Stimulated activated CD8-positive, alpha-beta memory T cell treated with anti-CD3 and anti-CD28 coated beads, Interleukin-15, amount 100 ng/mL, for 48 hours (primary cell): ENCODE data around the gene MYO10.
"Not testable (repeated sequence)": the region's sequence is repeated elsewhere in the genome, so short reads cannot be mapped to it uniquely, and the experiment has no call there.

Experiments
- DNase-seq, 2 donors: peaks; one replicate each; pipeline ENCODE4 v3.0.0-alpha.2; 2020; ENCODE audit warnings: low read depth in 2 of 2

Gene MYO10

DNA sequence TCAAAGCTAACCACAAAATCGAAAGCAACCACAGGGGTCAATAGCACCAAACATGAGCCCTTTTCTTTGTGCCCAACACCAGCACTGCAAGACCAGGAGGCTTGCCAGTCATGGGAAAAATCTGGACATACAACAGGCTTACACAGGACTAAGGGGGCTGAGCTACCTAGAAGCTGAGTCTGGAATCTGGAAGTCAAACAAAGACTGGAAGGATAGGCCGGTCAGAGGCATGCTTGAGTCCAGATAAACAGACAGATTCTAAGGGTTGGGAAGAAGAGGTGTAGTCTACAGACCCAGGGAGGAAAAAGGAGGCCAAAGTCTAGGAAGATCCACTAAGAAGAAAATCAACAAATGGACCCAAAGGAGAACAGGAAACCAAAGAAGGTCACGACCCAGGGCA, 73.3 kb downstream of the MYO10 start:
- no peak for DNase-seq

DNA sequence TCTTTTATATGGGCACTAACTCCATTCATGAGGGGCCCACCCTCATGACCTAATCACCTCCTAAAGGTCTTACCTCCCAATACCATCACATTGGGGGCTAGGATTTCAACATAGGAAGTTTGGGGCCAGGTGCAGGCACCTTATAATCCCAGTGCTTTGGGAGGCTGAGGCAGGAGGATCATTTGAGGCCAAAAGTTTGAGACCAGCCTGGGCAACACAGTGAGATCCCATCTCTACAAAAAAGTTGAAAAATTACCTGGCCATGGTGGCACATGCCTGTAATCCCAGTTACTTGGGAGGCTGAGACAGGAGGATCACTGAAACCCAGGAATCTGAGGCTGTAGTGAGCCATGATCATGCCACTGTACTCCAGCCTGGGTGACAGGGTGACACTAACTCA, 76.7 kb downstream of the MYO10 start:
- DNase-seq: no peak

DNA sequence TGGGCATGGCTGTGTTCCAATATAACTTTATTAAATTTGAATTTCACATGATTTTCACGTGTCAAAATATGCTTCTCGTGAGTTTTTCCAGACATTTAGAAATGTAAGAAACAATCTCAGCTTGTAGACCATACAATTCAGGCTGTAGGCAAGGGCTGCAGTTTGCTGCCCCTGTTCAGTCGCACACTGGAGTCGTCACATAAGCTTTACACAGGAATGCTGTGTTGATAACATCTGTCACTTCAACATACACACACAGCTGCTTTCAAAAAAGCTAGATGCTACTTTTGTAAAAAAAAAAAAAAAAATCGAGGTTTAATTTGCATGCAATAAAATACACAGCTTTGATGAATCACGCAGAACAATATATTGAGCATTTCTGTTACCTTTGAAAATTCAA, 77.9 kb downstream of the MYO10 start:
- no peak for DNase-seq

DNA sequence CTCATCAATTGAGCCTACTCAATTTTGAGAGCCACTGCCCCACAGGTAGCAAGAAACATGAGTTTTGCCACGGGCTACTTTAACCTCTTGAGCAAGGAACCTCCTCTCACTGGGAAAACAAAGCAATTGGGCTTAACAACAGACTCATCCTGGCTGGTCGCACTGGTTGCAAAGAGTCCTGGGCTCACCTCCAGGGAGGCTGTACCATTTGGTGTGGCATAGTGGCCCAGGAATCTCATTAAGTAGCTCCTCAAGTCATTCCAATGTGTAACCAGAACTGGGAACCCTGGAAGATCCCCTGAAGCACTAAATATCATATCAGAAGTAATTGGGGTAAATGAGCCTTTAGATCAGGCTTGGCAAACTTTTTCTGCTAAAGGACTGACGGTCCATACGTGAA, 78.5 kb downstream of the MYO10 start:
- no peak for DNase-seq

DNA sequence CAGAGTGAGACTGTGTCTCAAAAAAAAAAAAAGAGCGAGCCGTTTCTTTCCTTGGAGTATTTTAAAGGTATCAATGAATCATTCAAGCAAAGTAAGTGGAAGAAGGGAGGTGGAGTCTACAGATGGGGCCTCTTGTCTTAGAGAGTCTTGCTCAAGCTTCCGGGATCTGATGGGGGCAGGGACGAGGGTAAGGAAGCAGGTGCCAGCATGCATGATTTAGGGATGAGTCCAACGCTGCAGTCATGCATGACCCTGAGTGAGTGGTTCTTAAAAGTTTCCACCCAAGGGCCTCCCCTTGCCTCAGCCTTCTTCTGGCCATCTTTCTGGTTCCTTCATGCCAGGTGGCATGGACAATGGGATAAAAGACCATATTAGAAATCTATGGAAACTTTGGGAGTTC, 79.6 kb downstream of the MYO10 start:
- no peak for DNase-seq

DNA sequence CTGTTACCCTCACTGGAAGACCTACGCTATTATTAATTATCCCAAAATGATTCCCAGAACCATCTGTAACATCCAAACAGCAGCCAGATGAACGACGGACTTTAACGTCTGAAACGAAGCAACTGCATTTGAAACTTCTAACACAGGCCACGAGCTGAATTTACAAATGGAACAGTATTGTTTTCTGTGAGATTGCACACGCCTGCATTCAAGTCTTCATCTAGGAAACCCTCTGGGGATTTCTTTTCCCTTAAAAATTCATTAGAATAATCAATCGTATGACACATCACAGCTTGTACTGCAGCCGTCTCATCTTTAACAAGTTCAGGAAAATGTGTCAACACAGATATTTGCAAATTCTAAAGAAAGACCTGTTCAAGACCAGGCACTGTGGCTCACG, 80.2 kb downstream of the MYO10 start:
- no peak for DNase-seq

DNA sequence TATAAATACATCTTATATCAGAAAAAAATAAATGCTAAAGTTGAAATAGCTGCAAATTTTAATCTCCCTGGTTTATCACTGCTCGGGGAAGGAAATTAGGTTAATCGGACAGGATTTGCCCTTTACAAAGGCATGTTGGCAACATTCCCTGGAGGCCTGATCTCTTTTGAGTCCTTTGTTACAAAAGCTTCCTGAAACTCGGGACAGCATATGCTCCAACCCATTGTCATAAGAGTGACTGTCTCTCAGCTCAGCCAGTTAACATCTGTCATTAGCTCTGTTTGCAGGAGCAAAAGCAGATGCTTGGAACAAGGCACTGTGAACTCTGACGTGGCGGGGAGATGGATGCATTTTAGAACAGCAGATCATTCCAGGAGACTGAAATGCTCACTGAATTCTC, 80.6 kb downstream of the MYO10 start:
- DNase-seq: no peak

DNA sequence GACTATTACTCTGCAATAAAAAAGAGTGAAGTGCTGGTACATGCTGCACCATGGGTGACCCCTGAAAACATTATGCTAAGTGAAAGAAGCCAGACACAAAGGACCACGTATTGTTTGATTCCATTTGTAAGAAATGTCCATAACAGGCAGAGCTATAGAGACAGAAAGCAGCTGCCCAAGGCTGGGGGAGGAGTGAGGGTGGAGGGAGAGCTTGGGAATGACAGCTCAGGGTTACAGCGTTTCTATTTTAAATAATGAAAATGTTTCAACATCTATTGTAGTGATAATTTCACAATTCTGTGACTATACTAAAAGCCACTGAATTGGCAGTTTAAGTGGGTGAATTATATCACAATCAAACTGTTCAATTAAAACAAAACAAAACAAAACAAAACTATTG, 81.7 kb downstream of the MYO10 start:
- no peak for DNase-seq

DNA sequence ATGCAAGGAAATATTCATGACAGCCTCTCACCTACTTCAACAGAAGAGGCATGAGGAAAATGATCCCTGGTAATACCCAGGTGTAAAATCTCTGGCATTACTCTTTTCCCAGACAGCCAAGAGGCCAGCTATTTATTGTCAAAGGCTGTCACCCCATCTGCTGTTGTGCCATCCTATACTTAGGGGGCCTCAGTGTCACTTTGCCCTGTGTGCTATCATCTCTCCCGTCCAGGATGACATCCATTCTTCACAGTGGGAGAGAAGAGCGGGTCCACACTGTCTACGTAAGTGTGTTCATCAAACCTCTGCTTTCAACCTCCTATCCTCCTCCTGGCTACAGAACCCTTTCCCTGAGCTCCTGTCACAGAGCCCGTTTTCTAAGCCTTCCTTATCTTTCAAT, 82.6 kb downstream of the MYO10 start:
- DNase-seq: no peak

DNA sequence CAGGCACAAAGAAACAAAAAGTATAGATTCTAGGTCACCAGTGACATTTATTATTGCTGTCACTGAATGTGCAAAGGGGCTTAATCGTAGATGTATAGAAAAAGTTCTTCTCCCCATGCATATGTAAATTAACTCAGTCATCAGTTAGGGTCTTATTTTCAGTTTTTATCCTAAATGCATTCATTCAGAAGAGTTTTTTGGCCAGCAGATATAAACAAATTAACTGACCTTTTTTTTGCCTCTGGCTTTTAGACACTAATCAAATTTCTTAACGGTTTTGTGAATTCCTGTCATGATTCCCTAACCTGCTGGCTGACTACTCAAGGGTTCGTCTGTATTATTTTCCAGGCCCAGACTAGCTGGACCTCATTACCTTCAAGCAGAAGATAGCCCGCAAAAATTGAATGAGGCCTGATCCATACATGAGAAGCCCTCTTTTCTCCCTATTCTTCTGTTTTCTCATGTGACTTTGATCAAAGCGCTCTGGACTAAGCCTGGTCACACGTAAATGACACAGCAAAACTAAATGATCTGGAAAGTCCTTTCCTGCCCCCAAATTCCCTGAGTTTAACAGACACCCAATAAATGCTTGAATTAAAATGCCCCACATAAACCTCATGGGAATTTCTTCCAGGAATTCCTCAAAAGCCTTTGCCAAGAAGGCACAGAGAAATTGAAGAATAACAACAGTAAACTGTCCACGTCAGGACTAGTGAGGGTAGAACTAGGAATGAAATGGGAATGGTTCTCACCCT, 83.7 kb downstream of the MYO10 start:
- DNase-seq: no peak

DNA sequence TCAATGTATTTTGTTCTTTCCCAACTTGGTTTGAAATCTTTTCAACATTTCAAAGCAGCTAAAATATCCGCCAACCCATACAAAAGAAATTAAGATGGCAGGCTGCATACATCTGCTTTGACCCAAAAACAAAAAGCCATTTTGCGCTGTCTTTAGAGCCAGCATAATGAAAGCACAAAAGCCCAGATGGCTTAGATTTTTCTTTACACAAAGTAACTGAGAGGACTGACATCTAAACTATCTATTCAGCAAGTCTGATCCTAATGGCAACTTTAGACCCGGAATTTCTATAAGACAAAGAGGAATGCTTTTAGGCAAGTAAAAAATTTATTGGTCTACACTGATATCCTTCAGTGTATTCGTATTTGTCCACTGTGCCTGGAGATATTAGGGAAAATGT, 86.3 kb downstream of the MYO10 start:
- DNase-seq: no peak

DNA sequence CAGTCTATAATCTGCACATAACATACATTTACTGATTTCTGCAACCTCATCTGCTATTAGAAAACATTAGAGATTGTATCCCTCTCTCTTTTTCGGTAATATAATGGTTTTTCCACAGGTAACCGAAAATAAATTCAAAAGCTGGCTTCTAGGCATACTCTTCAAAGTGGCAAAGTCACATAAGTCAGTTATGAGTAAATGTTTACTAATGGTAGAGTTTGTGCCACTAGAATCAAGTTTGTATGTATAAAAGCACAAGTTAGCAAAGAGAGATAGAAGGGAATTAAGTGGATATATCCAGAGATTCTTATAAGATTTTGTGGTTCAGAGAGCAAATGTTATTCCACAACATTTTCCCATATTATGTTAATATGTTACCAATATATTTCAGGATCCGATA, 86.9 kb downstream of the MYO10 start:
- no peak for DNase-seq

DNA sequence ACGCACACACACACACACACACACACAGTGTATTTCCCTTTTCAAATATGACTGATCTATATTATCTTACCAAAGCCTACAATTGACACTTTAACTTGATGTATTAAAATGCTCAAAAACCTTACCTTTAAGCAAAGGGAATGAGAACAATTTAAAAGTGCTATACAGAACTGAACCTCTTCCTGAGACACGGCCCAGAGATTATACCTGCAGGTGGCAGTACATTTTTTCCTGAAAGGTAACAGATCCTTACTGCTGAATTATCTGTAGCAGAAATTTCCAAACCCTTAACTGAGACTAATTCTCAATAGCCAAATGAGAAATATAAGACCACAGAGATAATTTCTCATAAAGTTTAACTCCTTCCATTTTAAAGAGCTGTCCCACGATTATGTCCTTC, 91.1 kb downstream of the MYO10 start:
- DNase-seq: no peak

DNA sequence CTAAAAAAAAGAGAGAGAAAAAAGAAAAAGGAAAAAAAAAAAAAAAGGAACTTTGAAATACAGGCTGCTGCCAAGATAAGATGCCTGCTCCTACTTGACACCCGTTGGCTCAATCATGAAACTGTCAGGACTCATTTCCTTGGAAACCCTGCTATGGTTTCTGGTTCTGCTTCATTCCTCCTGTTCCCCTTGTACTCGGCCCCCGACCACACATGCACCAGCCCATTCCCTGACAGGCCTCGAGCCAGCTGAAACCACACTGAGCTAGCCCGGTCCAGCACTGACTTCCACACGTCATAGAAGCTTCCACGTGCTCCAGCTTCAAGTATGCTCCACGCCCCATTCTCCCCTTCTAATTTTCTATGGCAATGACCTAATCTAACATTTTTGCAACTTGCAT, 93.2 kb downstream of the MYO10 start:
- DNase-seq: no peak

DNA sequence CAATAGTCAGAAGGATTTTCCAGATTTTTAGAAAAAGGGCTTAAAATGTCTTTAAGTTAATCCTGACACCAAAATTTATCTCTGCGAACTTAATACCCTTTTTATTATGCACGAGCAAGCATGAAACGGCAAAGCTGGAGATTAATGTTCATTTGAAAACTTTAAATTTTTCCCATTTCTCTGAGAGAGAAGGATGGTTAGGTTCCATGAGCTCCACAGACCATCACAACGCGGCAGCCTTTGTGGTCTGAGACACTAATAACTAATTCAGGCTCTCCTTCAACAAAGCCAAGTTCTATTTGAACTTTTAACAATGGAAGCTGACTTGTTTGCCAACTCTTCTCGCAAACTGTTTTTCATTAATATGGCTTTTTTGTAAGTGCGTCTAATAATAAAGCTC, 94.7 kb downstream of the MYO10 start:
- DNase-seq: no peak

DNA sequence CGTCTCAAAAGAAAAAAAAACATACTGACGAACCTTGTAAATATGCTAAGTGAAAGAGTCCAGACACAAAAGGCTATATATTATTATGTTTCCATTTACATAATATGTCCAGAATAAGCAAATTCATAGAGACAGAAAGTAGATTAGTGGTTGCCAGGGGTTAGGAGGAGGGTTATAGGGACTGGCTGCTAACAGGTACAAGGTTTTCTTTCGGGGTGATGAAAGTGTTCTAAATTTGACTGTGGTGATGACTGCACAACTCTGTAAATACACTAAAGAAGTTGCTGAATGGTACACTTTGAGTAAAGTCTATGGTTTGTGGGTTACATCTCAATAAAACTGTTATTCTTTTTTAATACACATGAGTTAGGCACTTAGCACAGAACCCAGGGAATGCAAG, 98.8 kb downstream of the MYO10 start:
- no peak for DNase-seq

DNA sequence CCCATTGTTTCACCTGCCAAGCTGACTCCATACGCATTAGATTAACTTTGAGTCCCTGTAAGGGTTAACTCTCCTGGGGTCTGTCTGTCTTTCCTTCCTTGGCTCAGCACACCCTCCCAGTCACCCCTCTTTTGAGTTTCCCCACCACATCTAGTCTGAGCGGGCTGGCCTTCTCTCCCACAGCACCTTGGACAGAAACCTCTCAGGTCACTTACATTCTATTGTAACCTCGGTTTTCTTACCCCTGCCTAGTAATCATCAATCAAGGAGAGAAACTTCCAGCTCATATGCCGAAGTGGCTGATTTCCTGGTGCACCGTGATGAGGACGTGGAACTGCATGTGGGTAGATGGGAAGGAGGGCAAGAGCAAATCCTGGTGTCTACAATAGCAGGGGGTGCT, 102.1 kb downstream of the MYO10 start:
- DNase-seq: no peak

DNA sequence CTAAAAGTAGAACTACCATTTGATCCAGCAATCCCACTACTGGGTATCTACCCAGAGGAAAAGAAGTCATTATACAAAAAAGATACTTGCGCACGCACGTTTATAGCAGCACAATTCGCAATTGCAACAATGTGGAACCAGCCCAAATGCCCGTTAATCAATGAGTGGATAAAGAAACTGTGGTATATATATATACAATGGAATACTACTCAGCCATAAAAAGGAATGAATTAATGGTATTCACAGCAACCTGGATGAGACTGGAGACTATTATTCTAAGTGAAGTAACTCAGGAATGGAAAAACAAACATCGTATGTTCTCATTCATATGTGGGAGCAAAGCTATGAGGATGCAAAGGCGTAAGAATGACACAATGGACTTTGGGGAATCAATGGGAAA, 104.8 kb downstream of the MYO10 start:
- DNase-seq: not testable (repeated sequence)

DNA sequence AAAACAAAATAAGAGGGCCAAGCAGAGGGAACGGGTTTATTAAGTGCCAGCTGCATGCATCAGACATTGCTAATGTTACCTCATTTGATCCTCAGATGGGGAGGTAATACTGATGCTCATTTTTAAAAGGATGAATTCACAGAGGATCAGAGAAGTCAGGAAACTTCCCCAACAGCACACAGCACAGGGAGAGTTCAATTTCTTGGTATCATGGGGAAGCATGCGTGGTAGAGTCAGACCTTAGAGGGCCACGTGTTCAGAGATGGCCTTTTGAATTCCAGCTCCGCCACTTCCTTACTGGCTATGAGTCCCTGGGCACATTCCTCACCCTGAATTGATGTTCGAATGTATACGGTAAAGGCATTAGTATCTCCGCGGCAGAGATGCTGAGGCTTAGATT, 108.3 kb downstream of the MYO10 start:
- DNase-seq: no peak

DNA sequence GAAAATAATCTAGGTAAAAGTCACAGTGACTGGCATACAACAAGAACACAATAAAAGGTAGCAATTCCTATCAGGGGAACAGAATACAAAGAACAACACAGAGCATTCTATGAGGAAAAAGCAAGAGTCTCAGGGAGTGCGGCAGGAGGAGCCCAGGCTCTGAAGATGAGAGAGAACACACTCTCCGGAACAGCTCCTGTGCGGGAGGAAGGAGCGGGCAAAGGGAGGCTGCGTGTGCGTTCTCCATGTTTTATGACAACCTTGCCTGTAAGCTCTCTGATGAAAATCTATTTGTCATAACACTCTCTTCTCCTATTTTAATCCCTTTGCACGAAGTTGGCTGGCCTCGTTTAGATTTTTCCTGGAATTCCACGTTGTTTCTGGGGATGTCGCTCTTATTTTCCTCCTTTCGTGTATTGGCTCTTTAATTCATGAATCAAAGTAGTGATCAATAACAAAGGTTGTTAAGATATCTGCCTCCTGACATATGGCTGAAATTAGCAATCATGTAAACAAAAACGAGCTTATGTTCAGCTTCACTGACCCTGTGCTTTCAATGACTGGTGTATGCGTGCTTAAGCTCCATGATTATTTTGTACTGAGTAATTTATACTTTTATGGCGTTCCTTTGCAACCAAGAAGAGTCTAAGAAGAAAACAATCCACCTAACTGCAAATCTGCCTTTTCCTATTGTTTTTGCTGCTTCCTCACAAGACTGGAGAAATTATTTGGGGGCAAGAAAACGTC, 109.5 kb downstream of the MYO10 start:
- DNase-seq: no peak

DNA sequence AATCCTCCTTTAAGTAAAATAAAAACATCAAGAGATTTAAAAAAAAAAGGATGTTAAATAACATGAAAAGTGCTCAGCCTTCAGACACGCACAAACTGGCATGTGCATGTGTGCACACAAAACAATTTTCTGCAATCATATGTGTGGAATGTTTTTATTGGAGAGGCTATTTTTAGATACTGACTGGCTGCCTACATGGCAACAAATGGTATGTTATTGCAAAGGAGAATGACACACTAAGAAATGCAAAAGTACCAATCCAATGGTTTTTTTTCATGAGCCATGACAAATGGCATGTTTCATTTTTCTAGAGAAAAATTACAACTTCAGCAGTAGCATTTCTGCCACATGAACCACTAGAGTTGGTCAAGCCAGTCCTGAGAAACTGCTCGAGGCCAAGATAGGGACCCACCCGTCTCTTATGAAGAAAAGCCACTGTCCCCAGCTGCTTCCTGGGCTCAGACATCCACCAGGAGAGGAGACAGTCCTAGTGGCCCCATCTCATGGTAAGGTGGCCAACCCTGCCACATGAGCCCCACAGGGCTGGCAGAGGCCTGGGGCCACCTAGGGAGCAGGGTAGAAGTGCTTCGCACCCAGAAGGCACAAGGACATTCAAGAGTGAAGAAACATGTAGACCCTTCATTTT, 116.4 kb downstream of the MYO10 start:
- DNase-seq: no peak

DNA sequence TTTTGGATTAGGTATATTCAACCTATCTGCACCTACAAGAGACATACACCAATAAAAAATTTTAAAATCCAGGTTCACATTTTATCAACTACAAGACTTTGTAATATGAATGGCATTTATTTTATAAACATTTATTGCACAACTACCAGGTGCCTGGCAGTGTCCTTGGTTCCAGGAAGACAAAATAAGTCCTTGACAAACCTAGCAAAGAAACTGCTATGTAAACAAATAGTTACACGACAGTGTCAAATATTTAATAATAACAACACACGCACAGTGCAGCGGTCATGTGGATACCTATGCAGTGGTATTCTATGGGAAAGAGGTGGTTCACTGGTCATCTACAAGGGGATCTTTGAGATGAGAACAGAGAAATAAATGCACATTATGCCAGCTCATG, 120.7 kb downstream of the MYO10 start:
- DNase-seq: no peak

DNA sequence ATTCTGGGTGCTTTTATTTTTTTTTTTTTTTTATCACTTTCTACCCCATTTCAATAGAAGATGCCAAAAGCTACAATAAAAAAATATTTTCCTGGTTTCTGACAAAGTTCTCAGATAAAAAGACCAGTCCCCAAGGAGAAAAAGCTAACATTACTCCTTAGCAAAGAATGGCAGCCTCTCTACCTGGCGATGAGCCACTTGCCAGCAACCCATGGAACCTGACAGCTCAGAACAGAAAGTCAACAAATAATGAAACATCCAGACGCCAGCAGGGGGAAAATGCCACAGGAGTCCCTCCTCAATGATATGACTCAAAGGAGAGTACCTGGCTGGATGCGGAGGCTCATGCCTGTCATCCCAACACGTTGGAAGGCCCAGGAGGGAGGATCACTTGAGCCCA, 123.2 kb downstream of the MYO10 start:
- DNase-seq: no peak
